Stimulated activated CD4-positive, alpha-beta T cell treated with anti-CD3 and anti-CD28 coated beads, Interleukin-2, amount 100 ng/mL, for 48 hours (primary cell): Measurements from ENCODE around the gene PCNT.

Experiments
- DNase-seq, 2 donors: peaks; one replicate each; pipeline ENCODE4 v3.0.0-alpha.2; 2020

The PCNT gene

DNA sequence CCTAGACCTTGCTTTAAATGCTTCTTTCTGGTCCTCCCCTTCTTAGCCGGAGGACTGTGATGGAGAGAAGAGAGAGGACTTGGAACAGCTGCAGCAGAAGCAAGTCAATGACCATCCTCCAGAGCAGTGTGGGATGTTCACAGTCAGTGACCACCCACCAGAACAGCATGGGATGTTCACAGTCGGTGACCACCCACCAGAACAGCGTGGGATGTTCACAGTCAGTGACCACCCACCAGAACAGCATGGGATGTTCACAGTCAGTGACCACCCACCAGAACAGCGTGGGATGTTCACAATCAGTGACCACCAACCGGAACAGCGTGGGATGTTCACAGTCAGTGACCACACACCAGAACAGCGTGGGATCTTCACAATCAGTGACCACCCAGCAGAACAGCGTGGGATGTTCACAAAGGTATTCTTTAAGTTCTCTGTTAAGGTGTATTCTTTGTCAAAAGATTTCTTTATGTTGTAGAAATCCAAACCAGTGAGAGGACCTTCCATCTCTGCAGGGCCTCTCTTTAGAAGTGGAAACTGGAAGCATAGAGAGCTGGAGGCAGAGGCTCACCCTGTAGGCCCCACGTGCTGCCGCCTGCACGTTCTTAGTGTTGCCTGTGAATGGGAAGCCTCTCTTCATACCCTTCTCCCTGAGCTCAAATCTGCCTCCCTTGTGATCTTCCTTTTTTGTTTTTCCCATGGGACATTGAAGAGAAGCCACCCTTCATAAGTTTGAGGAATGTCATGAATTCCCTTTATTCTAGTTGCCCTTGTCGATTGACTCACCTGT is 10.6 kb downstream of the PCNT start:
- no peak for DNase-seq

DNA sequence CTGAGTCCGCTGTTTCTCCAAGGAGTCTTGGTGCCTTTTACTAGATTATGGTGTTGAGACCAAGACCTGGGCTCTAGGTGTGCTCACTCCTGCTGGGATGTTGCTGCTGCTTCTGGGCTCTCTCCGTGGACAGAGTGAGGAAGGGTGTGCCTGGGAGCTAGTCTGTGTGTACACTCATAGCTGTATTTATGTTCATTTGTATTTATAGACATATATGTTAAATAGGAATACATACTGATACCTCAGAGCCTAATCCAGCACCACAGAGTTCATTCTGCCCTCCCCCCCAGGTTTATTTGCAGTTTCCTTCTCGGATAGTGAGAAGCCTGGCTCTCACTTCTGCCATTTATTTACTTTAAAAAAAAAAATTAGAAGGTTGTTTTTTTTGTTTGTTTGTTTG is 12.6 kb downstream of the PCNT start:
- no peak for DNase-seq

DNA sequence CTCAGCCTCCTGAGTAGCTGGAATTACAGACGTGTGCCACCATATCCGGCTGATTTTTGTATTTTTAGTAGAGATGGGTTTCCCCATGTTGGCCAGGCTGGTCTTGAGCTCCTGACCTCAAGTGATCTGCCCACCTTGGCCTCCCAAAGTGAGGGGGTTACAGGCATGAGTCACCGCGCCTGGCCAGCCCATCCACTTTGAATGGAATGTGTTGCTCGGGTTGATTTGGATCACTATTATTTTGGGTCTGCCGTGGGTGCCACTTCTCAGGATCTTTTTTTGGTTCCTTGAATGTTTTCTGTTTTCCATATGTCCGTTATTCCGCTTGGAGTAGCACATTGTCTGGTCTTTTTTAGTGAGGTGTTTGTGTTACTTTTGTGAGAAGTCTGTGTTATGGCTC is 17.0 kb downstream of the PCNT start:
- DNase-seq = no peak

DNA sequence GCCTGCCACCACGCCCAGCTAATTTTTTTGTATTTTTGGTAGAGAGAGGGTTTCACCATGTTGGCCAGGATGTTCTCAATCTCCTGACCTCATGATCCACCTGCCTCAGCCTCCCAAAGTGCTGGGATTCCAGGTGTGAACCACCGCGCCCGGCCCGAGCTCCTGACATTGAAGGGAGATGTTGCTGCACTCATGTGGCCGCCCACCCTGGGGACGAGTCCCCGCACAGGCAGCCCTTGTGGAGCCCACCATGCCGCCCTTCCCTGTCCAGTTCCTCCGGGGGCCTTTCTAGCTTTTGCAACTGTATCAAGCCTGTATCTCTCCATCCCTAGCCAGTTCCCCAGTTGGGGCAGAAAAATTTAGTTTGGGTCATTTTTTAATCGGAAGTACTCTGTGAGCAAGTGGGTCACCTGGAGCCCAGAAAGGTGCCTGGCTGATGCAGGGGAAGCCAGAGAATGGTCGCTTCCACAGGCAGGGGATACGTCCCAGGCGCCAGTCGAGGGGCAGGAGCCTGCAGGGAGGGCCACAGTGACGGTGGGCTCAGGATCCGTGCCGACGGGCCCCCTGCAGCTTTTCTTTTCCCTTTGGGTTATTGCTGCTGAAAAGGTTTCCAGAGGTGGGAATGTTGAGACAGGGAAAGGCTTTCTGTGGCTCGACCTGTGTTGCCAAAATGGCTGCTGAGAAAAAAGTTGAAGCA is 20.4 kb downstream of the PCNT start:
- DNase-seq = no peak

DNA sequence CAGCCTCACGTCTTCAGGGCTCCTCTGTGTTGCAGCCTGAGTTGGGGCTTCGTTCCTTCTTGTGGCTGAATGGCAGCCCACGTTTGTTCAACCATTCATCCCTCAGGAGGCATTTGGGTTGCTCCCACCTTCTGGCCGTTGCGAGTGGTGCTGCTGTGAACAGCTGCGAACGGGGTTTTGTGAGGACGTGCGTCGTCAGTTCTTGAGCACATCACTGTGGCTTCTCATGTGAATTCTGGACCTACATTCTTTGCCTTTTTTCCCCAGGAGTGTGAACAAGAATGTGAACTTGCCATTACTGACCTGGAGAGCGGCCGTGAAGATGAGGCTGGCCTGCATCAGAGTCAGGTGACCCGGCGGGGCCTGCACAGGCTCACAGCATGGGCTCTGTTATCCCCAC is 21.9 kb downstream of the PCNT start:
- DNase-seq = no peak

DNA sequence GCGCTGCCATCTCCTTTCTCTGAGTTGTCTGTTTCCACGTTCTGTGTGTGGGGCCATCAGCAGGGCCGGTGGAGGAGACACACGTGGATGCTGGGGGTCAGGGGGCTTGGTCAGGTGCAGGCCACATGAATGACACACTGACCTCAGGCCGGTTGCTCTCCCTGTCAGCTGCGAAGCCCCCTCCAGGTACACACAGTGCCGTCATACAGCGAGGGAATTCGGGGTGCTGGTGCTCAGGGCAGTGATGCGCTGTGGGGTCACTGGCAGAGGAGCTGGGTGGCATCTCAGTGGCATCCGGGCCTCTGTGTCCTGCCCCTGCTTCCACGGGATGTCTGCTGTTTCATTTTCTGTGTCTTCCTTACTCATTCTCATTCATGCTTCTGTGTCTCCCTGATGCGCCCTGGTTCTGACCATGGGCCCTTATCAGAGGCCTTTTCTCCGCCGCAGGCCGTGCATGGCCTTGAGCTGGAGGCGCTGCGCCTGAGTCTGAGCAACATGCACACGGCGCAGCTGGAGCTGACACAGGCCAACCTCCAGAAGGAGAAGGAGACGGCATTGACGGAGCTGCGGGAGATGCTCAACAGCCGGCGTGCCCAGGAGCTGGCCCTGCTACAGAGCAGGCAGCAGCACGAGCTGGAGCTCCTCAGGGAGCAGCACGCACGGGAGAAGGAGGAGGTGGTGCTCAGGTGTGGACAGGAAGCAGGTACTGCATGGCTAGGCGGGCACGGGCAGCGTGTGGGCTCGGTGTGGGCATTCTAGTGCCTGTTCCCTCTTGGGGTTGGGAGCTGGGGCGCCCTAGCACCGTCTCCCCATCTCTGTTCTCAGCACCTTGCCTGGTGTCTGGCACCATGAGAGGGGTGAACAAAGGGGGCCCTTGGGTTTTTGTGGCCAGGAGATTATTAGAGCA is 22.6 kb downstream of the PCNT start:
- DNase-seq = no peak

DNA sequence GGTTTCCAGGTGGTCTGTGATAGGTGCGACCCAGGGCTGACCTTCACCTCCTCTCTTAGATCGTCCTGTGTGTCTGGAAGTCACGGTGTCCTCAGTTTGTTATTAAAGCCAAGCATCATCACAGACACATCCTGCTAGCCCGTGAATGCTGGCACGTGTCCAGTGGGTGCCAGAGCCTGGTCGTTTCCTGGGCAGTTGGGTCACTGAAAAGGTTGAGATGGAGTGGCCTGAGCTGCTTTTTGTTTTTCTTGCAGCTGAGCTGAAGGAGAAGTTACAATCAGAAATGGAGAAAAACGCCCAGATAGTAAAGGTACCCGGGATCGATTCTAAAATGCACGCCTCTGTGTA is 23.2 kb downstream of the PCNT start:
- DNase-seq = no peak

DNA sequence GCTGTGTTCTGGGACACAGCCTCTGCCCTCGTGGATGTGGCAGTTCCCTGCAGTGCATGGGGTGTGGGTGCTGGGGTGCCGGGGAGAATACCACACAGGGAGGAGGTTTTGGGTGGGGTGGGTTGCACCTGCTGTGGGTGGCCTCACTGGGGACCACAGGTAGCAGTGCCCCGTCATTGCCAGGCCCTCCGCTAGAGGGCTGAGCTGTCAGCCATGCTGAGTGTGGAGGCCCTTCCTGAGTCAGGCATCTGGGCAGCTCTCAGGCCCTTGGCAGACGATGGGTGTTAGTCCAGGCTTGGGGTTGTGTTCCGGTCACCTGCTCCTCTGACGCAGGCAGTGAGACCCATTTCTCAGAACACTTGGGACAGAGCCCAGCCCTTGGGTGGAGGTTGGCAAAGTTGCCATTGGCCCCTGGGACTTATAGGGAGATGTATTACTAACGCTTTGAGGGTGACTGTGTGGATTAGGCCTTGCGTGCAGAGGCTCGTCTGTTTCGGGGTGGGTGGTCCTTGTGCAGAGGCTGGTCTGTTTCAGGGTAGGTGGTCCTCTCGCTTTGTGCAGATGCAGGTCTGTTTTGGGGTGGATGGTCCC is 23.9 kb downstream of the PCNT start:
- no peak for DNase-seq

DNA sequence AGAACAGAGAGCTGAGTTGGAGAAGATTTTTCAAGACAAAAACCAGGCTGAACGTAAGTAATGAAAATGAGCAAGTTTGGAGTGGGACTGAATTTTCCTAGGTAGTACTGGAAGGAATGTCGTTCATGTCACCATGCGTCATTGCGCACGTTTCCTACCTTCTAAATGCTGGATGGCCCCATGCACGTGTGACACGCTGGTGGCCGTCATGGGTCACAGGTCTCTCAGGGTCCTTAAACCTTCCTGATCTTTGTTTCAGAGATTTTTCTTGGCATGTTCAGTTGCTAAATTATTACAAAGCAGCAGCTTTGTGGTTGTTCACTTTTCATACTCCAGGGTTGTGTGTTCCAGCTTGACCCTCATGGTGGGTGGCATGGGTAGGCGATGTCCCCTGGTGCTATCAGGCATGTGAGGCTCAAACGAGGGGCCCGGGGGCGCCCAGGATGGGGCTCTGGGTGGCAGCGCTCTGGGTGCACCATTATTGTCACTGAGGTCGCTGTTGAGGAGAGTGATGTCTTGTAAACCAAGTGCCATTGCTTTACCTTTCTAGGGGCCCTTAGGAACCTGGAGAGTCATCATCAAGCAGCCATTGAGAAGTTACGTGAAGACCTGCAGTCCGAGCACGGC is 25.3 kb downstream of the PCNT start:
- no peak for DNase-seq

DNA sequence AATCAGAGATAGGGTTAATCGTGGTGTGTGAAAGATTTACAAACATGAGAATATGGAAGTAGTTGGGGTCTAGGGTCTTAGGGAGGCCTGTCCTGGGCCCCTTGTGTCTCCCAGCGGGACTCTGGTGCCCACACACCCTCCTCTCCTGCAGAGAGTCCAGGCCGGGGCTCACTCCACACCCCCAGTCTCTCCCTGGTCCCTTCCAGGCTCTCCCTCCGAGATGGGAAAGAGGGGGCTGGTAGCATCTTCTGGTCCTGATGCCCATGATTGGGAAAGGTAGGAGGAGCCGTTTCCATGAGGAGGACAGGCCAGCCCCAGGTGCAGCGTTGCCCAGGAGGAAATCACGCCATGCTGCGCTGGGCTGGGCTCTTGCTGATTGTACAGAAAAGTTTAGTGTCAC is 26.6 kb downstream of the PCNT start:
- DNase-seq = no peak

DNA sequence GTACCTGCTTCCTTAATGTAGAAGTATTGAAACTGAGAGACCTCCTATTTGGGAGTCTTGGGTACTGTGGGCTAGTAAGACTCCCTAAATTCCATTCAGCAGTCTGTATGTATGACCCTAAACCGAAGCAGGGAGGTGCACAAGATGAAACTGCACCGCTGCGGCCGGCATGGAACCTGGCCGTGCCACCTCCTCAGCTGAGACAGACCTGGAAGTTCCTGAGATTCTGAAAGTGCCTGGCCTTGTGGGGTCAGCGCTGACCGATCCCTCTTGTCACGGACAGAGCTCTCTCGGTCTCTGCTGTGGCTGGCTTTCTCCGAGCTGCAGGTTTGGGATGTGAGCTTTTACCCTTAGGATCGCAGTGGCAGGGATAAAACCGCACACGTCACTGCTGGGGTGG is 27.0 kb downstream of the PCNT start:
- no peak for DNase-seq

DNA sequence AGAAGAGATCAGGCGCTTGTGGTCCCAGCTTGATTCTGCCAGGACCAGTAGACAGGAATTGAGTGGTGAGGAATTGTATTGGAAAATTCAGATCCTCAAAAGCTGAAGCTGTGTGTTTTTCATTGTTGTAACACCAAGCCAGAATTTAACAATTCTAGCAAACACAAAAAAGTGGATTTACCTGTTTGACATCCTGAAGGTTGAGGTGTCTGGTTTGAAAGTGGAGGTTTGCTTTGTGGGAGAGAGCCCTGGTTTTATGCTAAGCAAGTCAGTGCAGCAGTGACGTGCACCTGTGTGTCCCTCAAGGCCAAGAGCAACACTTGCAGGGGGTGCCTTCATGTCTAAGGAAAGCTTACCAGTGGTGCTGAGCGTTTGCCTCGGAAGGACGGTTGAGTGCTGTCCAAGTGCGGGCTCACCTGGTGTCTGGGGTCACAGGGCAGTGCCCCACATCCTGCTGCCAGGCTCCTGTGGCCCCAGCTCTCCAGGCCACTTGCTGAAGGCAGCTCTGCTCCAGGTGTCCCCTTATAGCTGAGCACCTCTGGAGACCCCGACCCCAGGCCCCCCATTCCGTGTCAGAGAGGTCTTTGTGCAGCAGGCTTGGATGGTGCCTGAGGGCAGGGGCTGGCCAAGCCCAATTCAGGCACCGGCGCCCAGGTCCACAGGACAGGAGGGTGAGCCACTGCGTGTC is 27.7 kb downstream of the PCNT start:
- no peak for DNase-seq

DNA sequence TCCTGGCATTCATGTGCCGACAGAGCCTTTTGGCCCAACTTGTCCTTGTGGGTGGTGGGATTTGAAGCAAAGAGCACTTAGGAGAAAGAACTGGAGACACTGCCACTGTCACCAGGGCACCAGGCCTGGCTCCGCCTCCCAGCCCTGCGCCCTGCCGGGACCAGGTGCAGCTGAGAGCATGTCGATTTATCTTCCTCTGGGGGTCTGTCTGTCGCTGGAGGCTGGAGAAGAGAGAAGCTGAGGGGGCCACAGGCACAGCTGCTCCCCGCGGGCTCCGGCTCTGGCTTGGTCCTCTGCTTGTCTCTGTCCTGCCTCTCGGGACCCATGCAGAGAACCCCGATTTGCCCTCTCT is 28.2 kb downstream of the PCNT start:
- DNase-seq = no peak

DNA sequence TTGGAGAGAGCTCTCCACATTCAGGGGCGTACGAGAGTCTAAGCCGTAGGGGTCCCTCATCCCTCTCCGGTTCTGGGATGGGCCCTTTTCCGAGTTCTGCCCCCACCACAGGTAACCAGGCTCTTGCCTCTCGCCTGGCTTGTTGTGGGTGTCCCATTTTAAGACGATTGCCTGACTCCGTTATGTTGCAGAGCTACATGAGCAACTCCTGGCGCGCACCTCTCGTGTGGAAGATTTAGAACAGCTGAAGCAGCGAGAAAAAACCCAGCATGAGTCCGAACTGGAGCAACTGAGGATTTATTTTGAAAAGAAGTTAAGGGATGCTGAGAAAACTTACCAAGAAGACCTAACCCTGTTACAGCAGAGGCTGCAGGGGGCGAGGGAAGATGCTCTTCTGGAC is 29.0 kb downstream of the PCNT start:
- DNase-seq = no peak

DNA sequence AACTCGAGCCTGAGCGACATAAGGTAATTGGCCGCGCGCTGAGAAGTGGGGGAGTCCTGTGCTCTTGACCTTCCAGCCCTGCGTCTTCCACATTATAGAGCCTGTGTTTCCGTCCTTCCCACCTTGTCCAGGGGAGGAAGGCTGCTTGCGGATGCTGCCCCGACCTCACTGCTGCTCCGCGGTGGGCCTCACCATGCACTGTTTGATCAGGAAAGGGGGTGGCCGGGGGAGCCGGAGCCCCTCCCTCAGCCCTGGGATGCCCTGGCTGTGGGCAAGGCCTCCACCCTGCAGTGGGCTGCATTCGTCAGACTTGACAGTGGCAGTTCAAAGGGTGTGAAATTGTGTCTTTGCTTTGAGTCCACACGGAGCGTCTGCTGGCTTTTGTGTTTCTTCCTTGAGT is 30.1 kb downstream of the PCNT start:
- DNase-seq = no peak

DNA sequence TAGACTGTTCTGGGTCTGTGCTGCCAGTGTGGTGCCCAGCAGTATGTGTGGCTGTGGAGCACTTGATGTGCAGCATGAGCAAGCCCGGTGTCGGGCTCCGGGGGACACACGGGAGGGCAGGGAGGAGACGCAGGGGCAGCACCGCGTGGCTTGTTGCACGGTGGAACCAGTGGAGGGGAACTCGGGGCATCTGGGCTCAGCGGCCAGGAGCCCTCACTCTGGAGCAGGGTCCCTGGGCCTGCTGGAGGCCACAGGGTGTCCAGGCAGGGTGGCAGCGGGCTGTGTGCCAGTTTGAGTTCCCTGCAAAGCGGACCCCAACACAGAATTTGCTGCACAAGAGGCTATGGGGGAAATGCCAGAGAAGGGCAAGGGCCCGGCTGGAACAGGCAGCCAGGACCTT is 30.6 kb downstream of the PCNT start:
- DNase-seq = no peak

DNA sequence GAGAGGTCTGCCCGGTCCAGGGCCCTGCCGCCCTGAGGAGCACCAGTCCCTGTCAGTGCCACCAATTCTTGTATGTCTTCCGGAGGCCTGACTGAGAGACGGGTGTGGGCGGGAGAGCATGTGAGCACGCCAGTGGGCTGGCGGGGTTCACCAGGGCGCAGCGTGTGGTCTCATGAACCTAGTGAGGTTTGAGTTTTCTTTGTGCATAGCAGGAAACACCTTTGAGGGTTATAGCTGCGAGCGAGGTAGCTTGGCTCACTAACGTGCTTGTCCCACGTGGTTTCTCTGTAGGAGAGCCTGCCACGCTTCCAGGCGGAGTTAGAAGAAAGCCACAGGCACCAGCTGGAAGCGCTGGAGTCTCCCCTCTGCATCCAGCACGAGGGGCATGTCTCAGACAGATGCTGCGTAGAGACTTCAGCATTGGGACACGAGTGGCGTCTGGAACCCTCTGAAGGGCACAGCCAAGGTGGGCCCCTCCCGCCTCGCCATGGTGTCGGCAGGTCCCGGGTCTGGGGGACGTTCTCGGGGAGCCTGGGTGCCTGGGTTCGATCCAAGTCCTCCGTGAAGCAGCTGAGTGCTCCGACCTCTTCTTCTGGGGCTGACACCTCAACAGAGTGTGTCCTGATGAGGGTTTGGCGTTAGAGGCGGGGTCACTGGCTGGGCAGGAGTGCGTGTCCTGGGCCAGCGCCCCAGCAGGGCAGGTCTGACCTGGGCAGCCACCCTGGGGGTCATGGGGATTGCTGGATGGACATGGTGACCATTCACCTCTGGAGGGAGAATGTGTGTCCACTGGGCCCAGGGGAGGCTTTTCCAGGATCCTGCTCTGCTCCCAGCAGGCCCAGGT is 31.4 kb downstream of the PCNT start:
- DNase-seq = no peak

DNA sequence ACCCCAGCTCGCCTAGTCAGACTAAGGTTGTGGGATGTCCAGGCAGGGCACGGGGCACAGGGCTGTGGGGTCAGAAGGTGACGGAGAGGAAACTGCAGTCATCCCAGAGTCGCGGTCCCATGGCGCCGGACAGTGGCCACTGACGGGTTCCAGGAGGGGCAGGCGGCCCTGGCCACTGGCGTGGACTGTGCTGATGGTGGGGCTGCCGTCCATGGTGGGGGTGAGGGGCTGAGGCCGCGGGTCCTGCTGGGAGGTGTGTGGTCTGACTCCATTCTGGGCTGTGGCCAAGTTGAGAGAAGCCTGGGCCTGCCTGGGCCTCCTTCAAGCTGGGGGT is 32.0 kb downstream of the PCNT start:
- DNase-seq = no peak

DNA sequence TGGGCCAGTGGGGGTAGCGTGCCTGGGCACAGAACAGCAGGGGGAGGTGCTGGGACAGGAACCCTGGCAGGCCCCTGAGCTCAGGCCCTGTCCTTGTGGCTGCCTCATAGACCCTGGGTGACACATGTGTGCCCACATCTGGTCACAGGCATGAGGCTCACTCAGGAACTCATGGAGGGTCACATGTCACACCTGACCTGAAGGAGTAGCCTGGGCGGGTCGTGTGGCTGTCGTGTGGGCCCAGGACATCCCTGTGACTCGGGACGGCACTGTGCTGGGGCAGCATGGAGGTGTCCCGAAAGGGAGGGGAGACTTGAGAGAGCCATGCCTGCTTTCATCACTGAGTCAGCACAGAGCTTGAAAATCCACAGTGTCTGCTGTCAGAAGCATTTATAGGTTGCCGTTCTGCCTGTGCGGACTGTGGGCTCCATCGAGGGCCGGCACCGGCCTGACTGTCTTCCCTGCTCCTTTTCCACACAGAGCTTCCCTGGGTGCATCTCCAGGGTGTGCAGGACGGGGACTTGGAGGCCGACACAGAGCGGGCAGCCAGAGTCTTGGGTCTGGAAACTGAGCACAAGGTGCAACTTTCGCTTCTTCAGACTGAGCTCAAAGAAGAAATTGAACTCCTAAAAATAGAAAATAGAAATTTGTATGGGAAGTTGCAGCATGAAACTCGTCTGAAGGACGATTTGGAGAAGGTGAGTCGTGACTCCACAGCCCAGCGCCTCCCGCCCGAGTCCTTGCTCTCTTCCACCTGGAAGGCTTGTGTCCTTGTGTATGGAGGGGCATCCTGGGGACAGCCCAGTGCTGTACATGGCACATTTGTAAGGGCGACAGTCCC is 32.8 kb downstream of the PCNT start:
- no peak for DNase-seq

DNA sequence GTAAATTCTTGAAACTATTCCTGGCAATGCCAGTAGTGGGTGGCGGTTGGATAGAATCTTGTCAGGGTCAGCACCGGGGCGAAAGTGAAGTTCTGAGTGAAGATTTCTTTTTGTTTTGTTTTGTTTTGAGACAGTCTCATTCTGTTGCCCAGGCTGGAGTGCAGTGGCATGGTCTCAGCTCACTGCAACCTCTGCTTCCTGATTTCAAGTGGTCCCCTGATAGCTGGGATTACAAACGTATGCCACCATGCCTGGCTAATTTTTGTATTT is 33.3 kb downstream of the PCNT start:
- DNase-seq = no peak
